ENCODE results near the gene ZIC1. TPM values are rescaled to one million over a fixed set of nuclear protein-coding genes. Genes with fewer than 3 reads are reported as not detected.

Gene ZIC1
- total RNA-seq, 4 donors from 2014 or later: not detected

GRCh38 chr3:147371771-147372340 is 37.3 kb upstream of the ZIC1 start:
- Histone ChIP-seq H3K4me1 (no peaks in the 10 kb centered on the region), H3K27ac (no peak overlapping the region), H3K9me3 (peaks cover 0 to 2% (median 0%) of the 10 kb centered on the region in 3 donors), H3K4me3 (no peak overlapping the region), H3K36me3 (no peaks in the 10 kb centered on the region), H3K27me3 (peaks cover 0 to 100% (median 31%) of the 10 kb centered on the region in 4 donors)
- TF ChIP-seq POLR2A (IDR thresholded peaks at IDR 0.05) (no peak), CTCF (IDR thresholded peaks at IDR 0.05) (no peak)
- intact Hi-C loops (cut with DNase I): no loop called here
- no peak for DNase-seq
- WGBS, 2 donors: 12 to 14% methylated on average over 6 to 7 of the region's 7 CpGs

- H3K27ac ChIP-seq: no peak overlapping the region
- intact Hi-C loops (cut with DNase I): no loop called here
- peaks cover 0 to 2% (median 0%) of the 10 kb centered on the region in 3 donors for H3K9me3 ChIP-seq
- H3K27me3 ChIP-seq: peaks cover 4 to 100% (median 32%) of the 10 kb centered on the region in 4 donors
- H3K36me3 ChIP-seq: no peaks in the 10 kb centered on the region
- no peak overlapping the region for H3K4me3 ChIP-seq
- 6 to 8% methylated on average over 6 to 11 of the region's 17 CpGs for WGBS, 2 donors
- H3K4me1 ChIP-seq: no peaks in the 10 kb centered on the region
- no peak for DNase-seq
- TF ChIP-seq POLR2A (IDR thresholded peaks at IDR 0.05) (no peak), CTCF (IDR thresholded peaks at IDR 0.05) (no peak)
Observed at GRCh38 chr3:147372525-147373027, 36.6 kb upstream of the ZIC1 start.

GRCh38 chr3:147373301-147373700 is 35.9 kb upstream of the ZIC1 start:
- H3K27me3 ChIP-seq: peaks cover 5 to 100% (median 39%) of the 10 kb centered on the region in 4 donors
- intact Hi-C loops (cut with DNase I): no loop called here
- no peaks in the 10 kb centered on the region for H3K36me3 ChIP-seq
- peaks cover 0 to 2% (median 0%) of the 10 kb centered on the region in 3 donors for H3K9me3 ChIP-seq
- DNase-seq: no peak
- no peaks in the 10 kb centered on the region for H3K4me1 ChIP-seq
- TF ChIP-seq POLR2A (IDR thresholded peaks at IDR 0.05): no peak
- no peak for TF ChIP-seq CTCF (IDR thresholded peaks at IDR 0.05)
- 3 to 4% methylated on average over 6 of the region's 6 CpGs for WGBS, 2 donors
- no peak overlapping the region for H3K4me3 ChIP-seq
- H3K27ac ChIP-seq: no peak overlapping the region

- no peak for DNase-seq
- H3K9me3 ChIP-seq: peaks cover 0 to 2% (median 0%) of the 10 kb centered on the region in 3 donors
- peaks cover 5 to 100% (median 36%) of the 10 kb centered on the region in 4 donors for H3K27me3 ChIP-seq
- no peaks in the 10 kb centered on the region for H3K36me3 ChIP-seq
- no peaks in the 10 kb centered on the region for H3K4me1 ChIP-seq
- no peak overlapping the region for H3K27ac ChIP-seq
- 7 to 27% methylated on average over 17 to 19 of the region's 30 CpGs for WGBS, 2 donors
- TF ChIP-seq POLR2A (IDR thresholded peaks at IDR 0.05) (no peak), CTCF (IDR thresholded peaks at IDR 0.05) (no peak)
- H3K4me3 ChIP-seq: no peak overlapping the region
- intact Hi-C loops (cut with DNase I): no loop called here
Observed at GRCh38 chr3:147377412-147378367, 31.5 kb upstream of the ZIC1 start.

GRCh38 chr3:147379651-147380050 is 29.5 kb upstream of the ZIC1 start:
- Histone ChIP-seq H3K27ac (no peak overlapping the region), H3K9me3 (no peaks in the 10 kb centered on the region), H3K27me3 (peaks cover 5 to 100% (median 33%) of the 10 kb centered on the region in 4 donors), H3K36me3 (no peaks in the 10 kb centered on the region), H3K4me3 (no peak overlapping the region), H3K4me1 (no peaks in the 10 kb centered on the region)
- intact Hi-C loops (cut with DNase I): no loop called here
- DNase-seq: no peak
- no peak for TF ChIP-seq POLR2A (IDR thresholded peaks at IDR 0.05)
- TF ChIP-seq CTCF (IDR thresholded peaks at IDR 0.05): no peak
- 8 to 21% methylated on average over 8 of the region's 10 CpGs for WGBS, 2 donors
